T1000 (cell line): ENCODE measurements around the gene SBNO2.

ENCODE experiments used
- DNase-seq: peaks from one replicate; lab custom pipeline; 2025; ENCODE audit warnings: mixed read lengths; lab: John Stamatoyannopoulos, UW

SBNO2 gene, protein sequence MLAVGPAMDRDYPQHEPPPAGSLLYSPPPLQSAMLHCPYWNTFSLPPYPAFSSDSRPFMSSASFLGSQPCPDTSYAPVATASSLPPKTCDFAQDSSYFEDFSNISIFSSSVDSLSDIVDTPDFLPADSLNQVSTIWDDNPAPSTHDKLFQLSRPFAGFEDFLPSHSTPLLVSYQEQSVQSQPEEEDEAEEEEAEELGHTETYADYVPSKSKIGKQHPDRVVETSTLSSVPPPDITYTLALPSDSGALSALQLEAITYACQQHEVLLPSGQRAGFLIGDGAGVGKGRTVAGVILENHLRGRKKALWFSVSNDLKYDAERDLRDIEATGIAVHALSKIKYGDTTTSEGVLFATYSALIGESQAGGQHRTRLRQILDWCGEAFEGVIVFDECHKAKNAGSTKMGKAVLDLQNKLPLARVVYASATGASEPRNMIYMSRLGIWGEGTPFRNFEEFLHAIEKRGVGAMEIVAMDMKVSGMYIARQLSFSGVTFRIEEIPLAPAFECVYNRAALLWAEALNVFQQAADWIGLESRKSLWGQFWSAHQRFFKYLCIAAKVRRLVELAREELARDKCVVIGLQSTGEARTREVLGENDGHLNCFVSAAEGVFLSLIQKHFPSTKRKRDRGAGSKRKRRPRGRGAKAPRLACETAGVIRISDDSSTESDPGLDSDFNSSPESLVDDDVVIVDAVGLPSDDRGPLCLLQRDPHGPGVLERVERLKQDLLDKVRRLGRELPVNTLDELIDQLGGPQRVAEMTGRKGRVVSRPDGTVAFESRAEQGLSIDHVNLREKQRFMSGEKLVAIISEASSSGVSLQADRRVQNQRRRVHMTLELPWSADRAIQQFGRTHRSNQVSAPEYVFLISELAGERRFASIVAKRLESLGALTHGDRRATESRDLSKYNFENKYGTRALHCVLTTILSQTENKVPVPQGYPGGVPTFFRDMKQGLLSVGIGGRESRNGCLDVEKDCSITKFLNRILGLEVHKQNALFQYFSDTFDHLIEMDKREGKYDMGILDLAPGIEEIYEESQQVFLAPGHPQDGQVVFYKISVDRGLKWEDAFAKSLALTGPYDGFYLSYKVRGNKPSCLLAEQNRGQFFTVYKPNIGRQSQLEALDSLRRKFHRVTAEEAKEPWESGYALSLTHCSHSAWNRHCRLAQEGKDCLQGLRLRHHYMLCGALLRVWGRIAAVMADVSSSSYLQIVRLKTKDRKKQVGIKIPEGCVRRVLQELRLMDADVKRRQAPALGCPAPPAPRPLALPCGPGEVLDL (N-terminal part only)

DNA sequence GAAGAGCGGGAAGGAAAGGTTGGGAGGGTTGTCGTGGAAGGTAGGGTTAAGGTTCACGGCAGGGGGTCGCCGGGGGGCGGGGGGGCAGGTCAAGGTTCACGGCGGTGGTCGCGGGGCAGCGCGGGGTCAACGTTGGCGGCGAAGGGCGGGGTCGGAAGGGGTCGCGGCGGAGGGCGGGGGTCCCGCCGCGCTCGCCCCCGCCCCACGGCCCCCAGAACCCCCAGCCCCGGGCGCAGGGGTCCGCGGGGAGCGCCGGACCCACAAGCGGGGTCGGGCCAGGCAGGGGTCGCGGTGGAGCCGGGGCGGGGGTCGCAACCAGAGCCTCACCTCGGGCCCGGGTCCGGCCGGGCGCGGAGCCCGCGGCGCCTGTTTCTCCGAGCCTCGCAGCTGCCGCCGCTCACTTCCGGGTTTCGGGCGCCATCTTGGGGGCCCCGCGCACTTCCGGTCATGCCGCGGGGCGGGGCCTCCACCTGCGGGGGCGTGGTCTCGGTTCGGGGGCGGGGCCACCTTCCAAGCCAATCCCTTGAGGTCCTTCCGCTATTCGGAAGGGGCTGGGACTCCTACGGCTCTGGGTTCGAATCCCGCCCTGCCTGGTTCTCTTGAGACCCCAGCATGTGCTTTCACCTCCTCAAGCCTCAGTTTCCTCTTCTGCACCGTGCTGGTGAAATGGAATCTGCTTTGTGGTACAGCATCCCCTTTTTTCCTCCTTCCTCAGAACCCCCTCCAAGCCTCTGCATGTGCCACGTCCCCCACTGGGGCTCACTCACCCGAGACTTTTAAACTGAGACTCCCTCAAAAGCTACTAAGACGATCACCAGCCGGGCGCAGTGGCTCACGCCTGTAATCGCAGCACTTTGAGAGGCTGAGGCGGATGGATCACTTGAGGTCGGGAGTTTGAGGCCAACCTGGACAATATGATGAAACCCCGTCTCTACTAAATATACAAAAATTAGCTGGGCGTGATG, at the start of gene SBNO2:
SBNO2 (minus strand) TSS at position 424 of the 965 bp plus-strand sequence. CDS start 19,992 bp downstream, outside the sequence.
- peak; percentile 91 for DNase-seq

DNA sequence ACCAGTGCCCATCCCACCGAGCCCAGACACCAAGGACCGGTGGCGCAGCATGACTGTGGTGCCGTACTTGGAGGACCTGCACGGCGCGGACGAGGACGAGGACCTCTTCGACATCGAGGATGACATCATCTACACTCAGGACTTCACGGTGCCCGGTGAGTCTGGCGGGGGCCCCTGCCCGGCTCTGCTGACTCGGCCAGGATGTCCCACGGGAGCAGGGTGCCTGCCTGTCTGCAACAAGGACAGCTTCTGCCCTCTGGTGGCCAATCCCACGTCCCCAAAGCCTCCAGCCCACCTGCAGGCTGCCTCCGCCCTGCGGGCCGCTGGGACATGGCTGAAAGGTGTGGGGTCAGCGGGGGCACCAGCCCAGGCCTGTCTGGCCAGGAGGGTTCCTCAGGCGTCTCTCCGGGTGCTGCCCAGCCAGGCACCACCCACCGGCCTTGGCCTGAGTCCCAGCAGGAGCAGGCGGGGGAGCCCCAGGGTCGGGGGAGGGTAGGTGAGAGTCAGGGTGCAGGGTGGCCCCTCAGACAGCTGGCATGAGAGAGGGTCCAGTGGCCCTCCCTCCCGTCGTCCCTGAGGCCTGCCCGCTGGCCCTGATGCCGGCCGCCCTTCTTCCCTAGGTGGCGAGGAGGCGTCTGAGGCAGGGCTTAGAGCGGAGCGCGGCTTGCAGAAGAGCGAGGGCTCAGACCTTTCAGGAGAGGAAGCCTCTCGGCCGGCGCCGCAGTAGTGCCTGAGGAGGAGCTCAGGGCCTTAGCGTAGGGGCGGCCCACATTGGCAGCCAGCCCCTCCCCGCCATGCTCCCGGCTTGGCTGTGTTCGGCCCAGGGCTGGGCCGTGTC, 49.2 kb upstream of the SBNO2 start:
- DNase-seq = no peak

DNA sequence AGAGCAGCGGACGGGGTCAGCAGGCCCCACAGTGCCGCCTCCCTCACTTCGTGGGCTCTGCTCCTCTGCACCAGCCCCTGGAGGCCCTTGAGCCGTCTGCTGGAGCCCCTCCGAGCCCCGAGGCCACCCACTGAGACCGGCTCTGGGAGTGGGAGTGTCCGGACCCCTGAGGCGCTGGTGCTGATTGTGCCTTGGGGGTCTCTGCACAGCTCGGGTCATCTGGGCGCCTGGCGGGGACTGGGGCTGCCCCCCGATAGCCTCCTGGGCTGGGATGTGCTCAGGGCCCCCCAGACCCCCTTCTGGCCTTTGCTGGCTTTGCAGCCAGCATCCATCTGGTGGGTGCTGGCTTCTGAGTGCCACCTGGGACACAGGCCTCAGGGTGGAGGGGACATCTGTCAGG, 48.3 kb upstream of the SBNO2 start:
- DNase-seq = no peak

DNA sequence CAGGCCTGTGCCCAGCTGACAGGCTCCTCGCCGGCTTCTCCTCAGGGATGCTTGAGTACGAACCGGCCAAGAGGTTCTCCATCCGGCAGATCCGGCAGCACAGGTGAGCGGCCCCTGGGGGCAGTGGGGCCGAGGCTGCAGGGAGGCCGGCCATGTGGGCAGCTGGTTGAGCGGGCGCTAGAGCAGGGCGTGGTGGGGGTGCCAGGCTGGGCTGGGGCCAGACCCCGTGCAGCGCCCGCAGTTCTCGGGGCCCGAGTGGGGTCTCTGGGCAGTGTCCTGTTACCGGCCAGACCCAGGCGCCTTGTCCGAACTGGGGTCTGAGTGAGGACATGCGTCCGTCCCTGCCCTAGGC, 47.8 kb upstream of the SBNO2 start:
- DNase-seq = no peak

DNA sequence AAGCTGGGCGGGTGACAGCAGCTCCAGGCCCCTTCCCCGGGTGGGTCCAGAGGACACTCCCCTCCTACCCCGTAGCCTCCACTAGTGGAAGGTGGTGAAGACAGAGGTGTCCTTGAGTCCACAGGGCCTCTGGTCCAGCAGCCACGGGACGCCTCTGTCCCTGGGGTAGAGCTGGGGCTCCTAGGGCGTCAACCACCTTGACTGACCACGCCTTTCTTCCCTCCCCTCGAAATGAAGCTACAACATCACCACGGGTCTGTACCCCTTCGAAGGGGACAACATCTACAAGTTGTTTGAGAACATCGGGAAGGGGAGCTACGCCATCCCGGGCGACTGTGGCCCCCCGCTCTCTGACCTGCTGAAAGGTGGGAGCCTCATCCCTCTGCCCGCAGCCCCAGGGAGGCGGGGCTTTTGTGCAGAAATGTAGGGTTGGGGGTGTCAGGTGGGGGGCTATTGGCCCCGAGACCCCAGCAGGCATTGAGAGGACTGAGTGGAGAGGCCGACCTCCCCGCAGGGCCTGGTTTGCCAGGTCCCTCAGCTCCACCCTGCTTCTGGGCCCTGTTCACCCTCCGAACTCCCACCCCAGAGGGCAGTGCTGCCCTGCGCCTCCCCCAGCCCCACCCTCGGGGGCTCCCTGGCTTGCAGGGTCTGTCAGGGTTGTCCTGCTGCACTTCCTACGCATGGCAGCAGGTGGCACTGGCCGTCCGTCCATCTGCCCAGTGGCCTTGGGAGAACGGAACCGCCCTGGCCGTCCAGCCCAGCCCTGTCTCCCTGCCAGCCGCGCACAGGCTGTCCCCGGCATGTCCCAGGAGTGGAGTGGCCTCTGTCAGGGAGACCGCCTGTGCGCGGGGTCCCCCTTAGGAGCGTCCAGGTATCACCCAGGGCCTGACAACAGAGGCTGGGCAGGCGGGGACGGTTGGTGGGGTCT, 47.2 kb upstream of the SBNO2 start:
- DNase-seq = no peak

DNA sequence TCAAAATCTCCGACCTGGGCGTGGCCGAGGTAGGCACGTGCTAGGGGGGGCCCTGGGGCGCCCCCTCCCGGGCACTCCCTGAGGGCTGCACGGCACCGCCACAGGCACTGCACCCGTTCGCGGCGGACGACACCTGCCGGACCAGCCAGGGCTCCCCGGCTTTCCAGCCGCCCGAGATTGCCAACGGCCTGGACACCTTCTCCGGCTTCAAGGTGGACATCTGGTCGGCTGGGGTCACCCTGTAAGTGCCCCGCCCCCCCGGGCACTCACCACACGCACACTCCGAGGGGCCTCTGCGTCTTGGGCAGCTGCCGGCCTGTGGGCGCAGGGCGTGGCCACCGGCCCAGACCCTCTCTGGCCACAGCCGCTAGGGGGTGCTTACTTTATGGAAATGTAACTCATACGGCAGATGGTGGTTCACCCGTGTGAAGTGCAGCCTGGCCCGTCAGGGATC, 46.4 kb upstream of the SBNO2 start:
- DNase-seq = no peak

DNA sequence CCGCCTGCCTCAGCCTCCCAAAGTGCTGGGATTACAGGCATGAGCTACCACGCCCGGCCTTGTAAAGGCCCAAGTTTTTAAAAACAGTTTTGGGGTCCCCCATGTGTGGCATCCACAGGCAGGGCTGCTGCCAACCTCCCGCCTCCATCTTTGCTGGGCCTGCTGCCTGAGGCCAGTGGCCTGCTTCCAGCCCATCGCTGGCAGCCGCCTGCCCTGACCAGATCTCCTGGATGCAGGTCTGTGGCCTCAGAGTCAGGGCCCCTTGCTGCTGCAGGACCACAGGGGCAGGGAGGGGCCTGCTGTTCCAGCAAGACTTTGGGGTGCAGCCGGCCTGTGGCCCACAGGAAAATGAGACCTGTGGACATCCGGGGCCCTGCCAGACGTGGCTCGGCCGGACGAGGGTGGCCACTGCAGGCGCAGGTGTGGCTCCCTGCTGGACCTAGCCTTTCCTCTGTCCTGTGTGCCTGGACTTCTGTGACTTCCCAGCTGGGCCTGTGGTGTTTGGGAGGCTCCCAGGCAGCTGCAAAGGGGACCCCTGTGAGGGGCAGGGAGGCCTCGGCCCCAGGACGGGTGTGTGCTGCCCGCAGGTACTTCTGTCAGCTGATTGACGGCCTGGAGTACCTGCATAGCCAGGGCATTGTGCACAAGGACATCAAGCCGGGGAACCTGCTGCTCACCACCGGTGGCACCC, 45.9 kb upstream of the SBNO2 start:
- DNase-seq = no peak

DNA sequence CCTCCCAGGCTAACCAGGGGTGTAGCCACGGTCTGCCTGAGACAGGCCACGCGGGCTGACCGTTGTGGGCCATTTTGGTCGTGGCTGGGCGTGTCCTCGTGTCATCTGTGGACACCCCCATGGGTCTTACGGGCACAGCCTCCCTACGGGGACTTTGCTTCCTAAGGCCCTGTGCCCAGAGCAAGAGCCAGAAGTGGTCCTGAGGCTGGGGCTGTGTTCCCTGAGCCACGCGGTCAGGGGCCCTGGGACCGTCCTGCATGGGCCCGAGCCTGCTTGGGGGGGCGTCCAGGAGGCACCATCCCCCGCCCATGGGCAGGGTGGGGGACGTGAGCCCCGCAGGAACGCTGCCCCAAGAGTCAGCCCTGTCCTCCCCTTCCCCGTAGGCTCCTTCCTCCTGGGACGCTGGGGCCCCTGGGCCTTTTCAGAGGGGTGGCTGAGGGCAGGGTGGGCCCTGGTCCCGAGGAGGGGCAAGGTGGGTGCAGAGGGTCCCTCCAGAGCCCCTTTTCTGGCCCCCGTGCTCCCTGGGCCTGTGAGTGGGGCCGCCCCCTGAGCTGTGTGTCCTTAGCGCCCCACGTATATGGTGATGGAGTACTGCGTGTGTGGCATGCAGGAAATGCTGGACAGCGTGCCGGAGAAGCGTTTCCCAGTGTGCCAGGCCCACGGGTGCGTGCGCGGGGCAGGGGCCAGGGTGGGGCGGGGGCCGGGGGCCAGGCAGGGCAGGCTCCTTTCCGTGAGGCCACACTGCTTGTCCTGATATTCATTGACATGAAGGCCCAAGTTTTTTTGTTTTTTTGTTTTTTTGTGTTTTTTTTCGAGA, 44.9 kb upstream of the SBNO2 start:
- no peak for DNase-seq

DNA sequence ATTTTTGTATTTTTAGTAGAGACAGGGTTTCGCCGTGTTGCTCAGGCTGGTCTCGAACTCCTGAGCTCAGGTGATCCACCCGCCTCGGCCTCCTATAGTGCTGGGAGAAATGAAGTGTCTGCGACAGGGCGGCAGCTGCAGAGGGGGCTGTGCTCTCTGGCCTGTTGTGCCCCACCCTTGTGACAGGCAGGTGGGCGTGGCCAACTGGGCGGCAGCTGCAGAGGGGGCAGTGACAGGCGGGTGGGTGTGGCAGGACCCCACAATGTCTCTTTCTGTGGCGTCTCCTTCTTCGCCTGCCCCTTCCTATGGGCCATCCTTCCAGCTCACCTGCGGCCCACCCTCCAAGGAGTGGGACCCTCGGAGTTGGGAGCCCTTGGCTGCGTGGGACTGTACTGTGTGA, 43.3 kb upstream of the SBNO2 start:
- no peak for DNase-seq

DNA sequence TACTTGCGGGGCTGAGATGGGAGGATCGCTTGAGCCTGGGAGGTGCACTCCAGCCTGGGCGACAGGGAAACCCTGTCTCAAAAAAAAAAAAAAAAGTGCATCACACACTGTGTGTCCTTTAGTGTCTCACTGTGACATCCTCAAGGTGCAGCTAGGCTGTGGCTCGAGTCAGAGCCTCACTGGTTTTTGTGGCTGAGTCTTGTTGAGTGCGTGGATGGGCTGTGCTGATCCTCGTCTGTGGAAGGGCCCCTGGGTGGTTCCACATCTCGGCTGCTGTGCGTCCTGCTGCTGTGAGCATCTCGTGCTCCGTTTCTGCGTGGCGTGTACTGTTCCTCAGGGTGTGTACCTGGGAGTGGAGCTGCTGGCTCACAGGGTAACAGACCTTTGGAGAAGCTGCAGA, 42.7 kb upstream of the SBNO2 start:
- DNase-seq = no peak

DNA sequence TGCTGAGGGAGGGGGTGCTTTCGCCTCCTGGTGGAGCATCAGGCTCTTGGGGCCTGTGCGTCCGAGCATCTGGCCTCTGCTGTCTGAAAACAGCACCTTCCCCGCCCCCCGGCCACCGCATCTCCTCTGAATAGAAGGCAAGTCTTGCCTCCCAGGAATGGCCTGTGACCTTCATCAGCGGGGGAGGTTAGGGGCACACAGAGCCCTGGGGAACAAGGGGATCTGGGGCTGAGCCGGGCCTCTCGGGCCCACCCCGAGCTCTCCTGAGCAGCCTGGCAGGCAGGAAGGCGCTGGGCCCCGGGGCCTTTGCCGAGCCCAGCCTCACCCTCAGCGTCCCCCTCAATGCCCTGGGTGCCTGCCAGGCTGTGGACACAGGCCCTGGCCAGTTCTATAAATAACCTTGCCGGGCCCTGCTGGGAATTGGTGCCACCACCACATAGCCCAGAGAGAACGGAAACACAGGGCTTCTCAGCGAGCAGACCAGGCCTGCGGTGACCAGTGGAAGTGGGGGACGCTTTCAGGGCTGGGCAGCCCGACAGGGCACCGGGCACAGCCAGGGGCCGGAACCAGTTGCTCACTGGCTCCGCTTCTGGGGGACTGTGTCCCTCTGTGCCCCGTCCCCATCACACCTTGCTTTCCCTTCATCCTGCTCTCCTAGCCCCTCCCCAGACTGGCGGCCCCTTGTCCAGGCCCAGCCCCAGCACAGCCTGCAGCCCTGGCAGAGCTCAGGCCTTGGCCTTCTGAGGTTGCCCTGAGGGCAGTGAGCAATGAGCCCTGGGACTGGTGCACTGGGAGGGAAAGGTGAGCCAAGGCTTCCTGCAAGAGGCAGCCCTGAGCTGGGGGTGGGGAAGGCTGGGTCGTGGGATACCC, 41.0 kb upstream of the SBNO2 start:
- DNase-seq = peak; percentile 35

DNA sequence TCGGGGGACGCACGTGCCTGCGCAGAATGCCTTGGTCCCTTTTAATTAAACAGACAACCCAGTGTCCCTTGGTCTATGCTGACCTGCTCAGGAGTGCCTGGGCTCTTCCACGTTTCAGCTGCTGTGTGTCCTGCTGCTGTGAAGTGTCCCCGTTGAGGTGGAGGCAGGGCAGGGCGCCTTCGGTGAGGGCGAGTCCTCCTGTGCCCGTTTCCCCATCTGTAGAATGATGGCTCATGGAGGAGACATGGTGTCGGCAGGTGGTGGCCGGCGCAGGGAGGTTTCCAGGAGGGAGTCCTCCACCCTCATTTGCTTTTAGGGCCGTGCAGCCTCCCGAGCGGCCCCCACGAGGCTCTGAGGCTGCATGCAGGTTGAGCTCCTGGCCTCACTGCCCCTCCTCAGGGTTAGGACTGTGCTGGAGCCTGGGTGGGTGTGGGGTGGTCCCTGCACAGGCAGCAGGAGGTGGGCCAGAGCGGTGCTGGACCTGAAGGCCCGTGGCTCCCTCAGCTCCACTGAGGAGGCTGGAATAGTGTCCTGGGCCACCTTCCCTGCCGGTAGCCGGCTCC, 40.3 kb upstream of the SBNO2 start:
- DNase-seq = no peak

DNA sequence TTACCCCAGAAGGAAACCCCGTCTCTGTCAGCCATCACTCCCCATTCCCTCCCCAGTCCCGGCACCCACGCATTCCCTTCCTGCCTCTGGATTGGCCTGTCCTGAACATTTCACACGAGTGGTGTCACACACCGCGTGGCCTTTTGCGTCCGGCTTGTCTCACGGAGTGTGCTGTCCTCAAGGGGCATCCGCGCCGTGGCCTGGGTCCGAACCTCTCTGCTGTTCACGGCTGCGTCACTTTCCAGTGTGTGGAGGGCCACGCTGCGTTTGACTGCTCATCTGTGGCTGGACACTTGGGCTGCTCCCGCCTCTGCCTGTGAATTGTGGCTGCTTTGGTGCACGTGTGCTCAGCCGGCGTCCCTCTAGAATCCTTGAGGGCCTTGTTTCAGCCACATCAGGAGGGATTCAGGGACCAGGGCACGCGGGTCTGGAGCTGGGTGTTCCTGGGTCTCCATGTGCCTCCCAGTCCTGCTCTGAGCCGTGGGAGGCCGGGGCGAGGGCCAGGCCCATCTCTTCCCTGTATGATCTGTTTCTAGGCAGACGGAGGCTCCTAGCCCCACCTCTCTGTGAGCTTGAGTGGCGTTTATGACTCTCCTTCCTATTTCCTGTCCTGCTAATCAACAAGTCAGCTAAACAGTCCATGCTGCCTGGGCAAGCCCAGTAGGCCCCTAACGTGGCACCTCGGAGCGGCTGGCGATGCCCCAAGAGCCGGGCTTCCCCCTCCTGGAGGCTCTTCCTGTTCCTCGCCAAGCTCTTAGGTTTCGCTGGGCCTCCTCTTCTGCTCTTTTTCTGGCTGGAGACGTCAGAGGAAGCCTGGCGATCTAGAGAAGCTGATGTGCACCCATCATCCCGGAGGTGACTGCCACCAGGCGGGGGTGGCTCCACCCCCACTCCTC, 39.6 kb upstream of the SBNO2 start:
- DNase-seq = peak; percentile 45

DNA sequence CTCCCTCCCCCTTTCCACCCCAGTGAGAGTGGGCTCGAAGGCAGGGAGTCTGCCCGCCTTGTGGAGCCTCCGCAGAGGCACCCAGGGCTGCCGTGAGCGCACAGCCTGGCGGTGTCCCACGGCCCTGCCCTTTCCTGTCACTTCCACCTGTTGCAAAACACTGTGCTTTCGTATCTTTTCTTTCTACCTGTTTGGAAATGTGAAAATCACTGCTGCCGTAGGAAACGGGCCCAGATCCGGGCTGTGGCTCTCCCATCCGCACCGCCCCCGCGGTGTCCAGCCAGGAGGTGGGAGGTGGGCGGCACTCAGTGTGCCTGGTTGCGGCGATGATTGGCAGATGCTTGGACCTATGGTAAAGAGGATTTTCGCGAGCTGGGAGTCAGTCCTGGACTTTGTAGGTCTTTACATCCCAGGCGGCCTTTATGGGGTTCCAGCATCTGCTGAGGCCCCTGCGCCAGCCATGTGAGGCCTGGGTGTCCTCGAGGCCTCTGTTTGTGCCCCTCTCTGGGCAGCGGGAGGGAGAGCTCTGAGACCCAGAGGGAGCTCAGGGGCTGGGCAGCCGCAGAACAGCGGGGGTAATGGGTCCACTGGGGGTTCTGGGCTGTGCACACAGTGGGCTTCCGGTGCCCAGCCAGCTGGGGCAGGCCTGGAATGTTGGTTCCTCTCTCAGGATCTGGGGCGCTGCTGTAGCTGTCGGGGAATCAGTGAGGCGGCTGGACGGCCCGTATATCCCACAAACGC, 37.6 kb upstream of the SBNO2 start:
- no peak for DNase-seq

DNA sequence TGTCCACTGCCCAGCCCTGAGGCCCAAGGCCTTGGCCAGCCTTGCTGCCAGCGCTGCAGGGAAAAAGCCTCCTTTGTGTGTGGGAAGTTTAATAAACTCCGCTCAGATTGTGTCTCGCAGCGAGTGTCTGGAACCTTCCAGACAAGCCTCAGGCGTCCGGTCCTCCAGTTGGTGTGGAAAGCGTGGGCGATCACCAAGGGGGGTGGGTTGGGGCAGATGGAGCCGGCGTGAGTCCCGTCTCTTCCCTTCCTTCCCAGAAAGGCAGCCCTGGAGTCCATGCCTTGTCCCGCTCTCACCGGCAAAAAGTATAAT, 36.1 kb upstream of the SBNO2 start:
- no peak for DNase-seq
